ENCODE data around the gene GSTO1. TPM values are rescaled to one million over a fixed set of nuclear protein-coding genes. Genes with fewer than 3 reads are reported as not detected.
A peak's percentile ranks its signal among the peaks of the same experiment; 100 is the strongest.

The GSTO1 gene
- total RNA-seq, 2 donors from 2014 or later = 16.8 to 65.9 TPM

- Histone ChIP-seq H3K27me3 (no peaks in the 10 kb centered on the region), H3K4me3 (no peak overlapping the region), H3K27ac (no peak overlapping the region), H3K9me3 (no peaks in the 10 kb centered on the region), H3K4me1 (peaks cover 15% of the 10 kb centered on the region), H3K36me3 (replicated peaks in 1 of 2; ENCODE audit: insufficient read depth in 1 of 2, low read depth in 2 of 2) (peaks cover 8 to 16% of the 10 kb centered on the region in 2 donors)
- ATAC-seq (peak; percentile 43), DNase-seq (peak in 3 of 4 donors; percentile 37 to 51 (median 50))
- TF ChIP-seq POLR2A (IDR thresholded peaks at IDR 0.05) (no peak), CTCF (IDR thresholded peaks at IDR 0.05) (no peak)
- intact Hi-C loops (cut with DNase I) = loop anchor here (5.0 kb wide), 1 partner anchor 37 kb away; no protein-coding TSS in a partner anchor
- WGBS, 2 donors = 59 to 64% methylated on average over 13 to 15 of the region's 15 CpGs
Observed at GRCh38 chr10:104309980-104310978, 55.6 kb downstream of the GSTO1 start.

- H3K36me3 ChIP-seq (replicated peaks in 1 of 2; ENCODE audit: insufficient read depth in 1 of 2, low read depth in 2 of 2) = peaks cover 8 to 19% of the 10 kb centered on the region in 2 donors
- TF ChIP-seq CTCF (IDR thresholded peaks at IDR 0.05) (no peak), POLR2A (IDR thresholded peaks at IDR 0.05) (no peak)
- ATAC-seq = no peak
- no peak overlapping the region for H3K4me3 ChIP-seq
- peaks cover 8% of the 10 kb centered on the region for H3K4me1 ChIP-seq
- no peaks in the 10 kb centered on the region for H3K9me3 ChIP-seq
- no peak for DNase-seq
- H3K27ac ChIP-seq = no peak overlapping the region
- no peaks in the 10 kb centered on the region for H3K27me3 ChIP-seq
- intact Hi-C loops (cut with DNase I) = no loop called here
- WGBS, 2 donors = 80 to 82% methylated on average over 5 of the region's 5 CpGs
Observed at GRCh38 chr10:104311184-104311720, 56.6 kb downstream of the GSTO1 start.

GRCh38 chr10:104314591-104315485, 60.1 kb downstream of the GSTO1 start:
- intact Hi-C loops (cut with DNase I) = no loop called here
- Histone ChIP-seq H3K4me3 (no peak overlapping the region), H3K9me3 (no peaks in the 10 kb centered on the region), H3K36me3 (replicated peaks in 1 of 2; ENCODE audit: insufficient read depth in 1 of 2, low read depth in 2 of 2) (peaks cover 8 to 19% of the 10 kb centered on the region in 2 donors), H3K27me3 (no peaks in the 10 kb centered on the region), H3K27ac (no peak overlapping the region), H3K4me1 (peaks cover 16% of the 10 kb centered on the region)
- DNase-seq = no peak
- WGBS, 2 donors = 88 to 98% methylated on average over 15 to 40 of the region's 43 CpGs
- no peak for ATAC-seq
- TF ChIP-seq POLR2A (IDR thresholded peaks at IDR 0.05) = no peak
- TF ChIP-seq CTCF (IDR thresholded peaks at IDR 0.05) = no peak

GRCh38 chr10:104315486-104315921, 60.8 kb downstream of the GSTO1 start:
- H3K27me3 ChIP-seq = no peaks in the 10 kb centered on the region
- no peak for TF ChIP-seq POLR2A (IDR thresholded peaks at IDR 0.05)
- no peak for TF ChIP-seq CTCF (IDR thresholded peaks at IDR 0.05)
- H3K4me1 ChIP-seq = peaks cover 11% of the 10 kb centered on the region
- 93 to 96% methylated on average over 12 to 21 of the region's 22 CpGs for WGBS, 2 donors
- H3K27ac ChIP-seq = no peak overlapping the region
- H3K36me3 ChIP-seq (replicated peaks in 1 of 2; ENCODE audit: insufficient read depth in 1 of 2, low read depth in 2 of 2) = peaks cover 8 to 19% of the 10 kb centered on the region in 2 donors
- no peaks in the 10 kb centered on the region for H3K9me3 ChIP-seq
- intact Hi-C loops (cut with DNase I) = no loop called here
- no peak for DNase-seq
- no peak for ATAC-seq
- H3K4me3 ChIP-seq = no peak overlapping the region
